Stimulated activated CD4-positive, alpha-beta T cell treated with anti-CD3 and anti-CD28 coated beads, TNF-alpha, amount 100 ng/mL, for 4 hours (primary cell): ENCODE data around the gene WDR37.
"Not testable (repeated sequence)": the region's sequence is repeated elsewhere in the genome, so short reads cannot be mapped to it uniquely, and the experiment has no call there.

Source experiments
- DNase-seq, 3 experiments: peaks; one replicate each; pipeline ENCODE4 v3.0.0-alpha.2; 2020; ENCODE audit warnings: low read depth in 3 of 3

WDR37 gene

GRCh38 chr10:1153805-1154351 lies 97.7 kb downstream of the WDR37 start:
- no peak for DNase-seq

GRCh38 chr10:1154531-1155295 lies 98.5 kb downstream of the WDR37 start:
- no peak for DNase-seq

- DNase-seq = no peak
These were observed 99.8 kb downstream of the WDR37 start for GRCh38 chr10:1155791-1156615.

- DNase-seq = no peak
These were observed 100.4 kb downstream of the WDR37 start for GRCh38 chr10:1156616-1156886.

GRCh38 chr10:1156921-1157614 lies 100.9 kb downstream of the WDR37 start:
- no peak for DNase-seq

GRCh38 chr10:1157615-1157933 lies 101.4 kb downstream of the WDR37 start:
- no peak for DNase-seq

- no peak for DNase-seq
These were observed 101.9 kb downstream of the WDR37 start for GRCh38 chr10:1158066-1158465.

GRCh38 chr10:1158536-1158935 lies 102.4 kb downstream of the WDR37 start:
- DNase-seq = not testable (repeated sequence)

GRCh38 chr10:1159131-1160061 lies 103.2 kb downstream of the WDR37 start:
- no peak for DNase-seq

- DNase-seq = no peak
These were observed 104.6 kb downstream of the WDR37 start for GRCh38 chr10:1160561-1161314.

- not testable (repeated sequence) for DNase-seq
These were observed 105.1 kb downstream of the WDR37 start for GRCh38 chr10:1161315-1161673.

- DNase-seq = no peak
These were observed 106.5 kb downstream of the WDR37 start for GRCh38 chr10:1162481-1163203.

GRCh38 chr10:1163204-1163660 lies 107.0 kb downstream of the WDR37 start:
- DNase-seq = no peak

- DNase-seq = no peak
These were observed 107.6 kb downstream of the WDR37 start for GRCh38 chr10:1163831-1164230.

- no peak for DNase-seq
These were observed 110.1 kb downstream of the WDR37 start for GRCh38 chr10:1166101-1166827.

GRCh38 chr10:1166828-1167275 lies 110.7 kb downstream of the WDR37 start:
- DNase-seq = no peak

GRCh38 chr10:1168763-1169162 lies 112.6 kb downstream of the WDR37 start:
- no peak for DNase-seq

- DNase-seq = no peak
These were observed 113.2 kb downstream of the WDR37 start for GRCh38 chr10:1169186-1169885.
